GM18868 (cell line): ENCODE data around the gene PATJ.
"Not testable (repeated sequence)": the region's sequence is repeated elsewhere in the genome, so short reads cannot be mapped to it uniquely, and the experiment has no call there.

Experiments used
- ATAC-seq: cut with Tn5 transposase; IDR thresholded peaks from one replicate; pipeline ENCODE4 v1.9.1; 2021; ENCODE audit warnings: mild to moderate bottlenecking, moderate library complexity; ENCODE audit not compliant: unreplicated experiment

Gene PATJ

GRCh38 chr1:61816191-61816590 lies 73.9 kb downstream of the PATJ start:
- ATAC-seq = no peak

GRCh38 chr1:61818992-61819391 lies 76.7 kb downstream of the PATJ start:
- no peak for ATAC-seq

GRCh38 chr1:61819421-61819820 lies 77.1 kb downstream of the PATJ start:
- ATAC-seq = no peak

GRCh38 chr1:61825393-61825792 lies 83.1 kb downstream of the PATJ start:
- no peak for ATAC-seq

- no peak for ATAC-seq
These were observed 86.5 kb downstream of the PATJ start for GRCh38 chr1:61828805-61829204.

- ATAC-seq = no peak
These were observed 94.4 kb downstream of the PATJ start for GRCh38 chr1:61836649-61837048.

GRCh38 chr1:61837607-61838006 lies 95.3 kb downstream of the PATJ start:
- not testable (repeated sequence) for ATAC-seq

GRCh38 chr1:61839679-61840078 lies 97.4 kb downstream of the PATJ start:
- no peak for ATAC-seq

GRCh38 chr1:61842036-61842435 lies 99.8 kb downstream of the PATJ start:
- ATAC-seq = no peak

- ATAC-seq = no peak
These were observed 100.7 kb downstream of the PATJ start for GRCh38 chr1:61842863-61843514.

GRCh38 chr1:61844006-61844405 lies 101.7 kb downstream of the PATJ start:
- ATAC-seq = no peak

GRCh38 chr1:61844664-61845063 lies 102.4 kb downstream of the PATJ start:
- ATAC-seq = not testable (repeated sequence)

GRCh38 chr1:61851235-61851634 lies 109.0 kb downstream of the PATJ start:
- ATAC-seq = no peak

- no peak for ATAC-seq
These were observed 109.8 kb downstream of the PATJ start for GRCh38 chr1:61851849-61852669.

GRCh38 chr1:61852670-61853015 lies 110.4 kb downstream of the PATJ start:
- no peak for ATAC-seq

- ATAC-seq = no peak
These were observed 111.3 kb downstream of the PATJ start for GRCh38 chr1:61853583-61853982.

- no peak for ATAC-seq
These were observed 122.2 kb downstream of the PATJ start for GRCh38 chr1:61864489-61864888.

- no peak for ATAC-seq
These were observed 123.5 kb downstream of the PATJ start for GRCh38 chr1:61865646-61866220.

- no peak for ATAC-seq
These were observed 127.4 kb downstream of the PATJ start for GRCh38 chr1:61869691-61870109.

- ATAC-seq = no peak
These were observed 129.9 kb downstream of the PATJ start for GRCh38 chr1:61872206-61872605.

- no peak for ATAC-seq
These were observed 131.3 kb downstream of the PATJ start for GRCh38 chr1:61873581-61873980.

GRCh38 chr1:61873994-61874393 lies 131.7 kb downstream of the PATJ start:
- ATAC-seq = no peak
